OCI-LY7 (cell line): Measurements from ENCODE around the gene IBTK.

Experiments used
- CTCF ChIP-seq: fragments of 200-600 bp; sonication (generic); conservative IDR thresholded peaks from 2 replicates; pipeline ENCODE4 v1.5.1; 2014; ENCODE audit warnings: mild to moderate bottlenecking, antibody characterized with exemption, low read length, moderate library complexity, mixed read lengths
- EZH2phosphoT487 ChIP-seq: fragments of 200-600 bp; sonication (generic); IDR thresholded peaks from 2 replicates; pipeline ENCODE4 v1.6.1; 2018; ENCODE audit warnings: low read depth, borderline replicate concordance, mild to moderate bottlenecking, mixed run types, antibody characterized with exemption, low read length, moderate library complexity, mixed read lengths

GRCh38 chr6:82143041-82143481, 104.5 kb downstream of the IBTK start:
- TF ChIP-seq CTCF (no peak), EZH2phosphoT487 (no peak)
